C4-2B (cell line): ENCODE results near the gene SIK3.

Experiments used
- ZFX ChIP-seq: fragments of 450-650 bp; IDR thresholded peaks from 2 replicates; pipeline ENCODE4 v1.6.1; 2017
- TF ChIP-seq, protein P1 (sequence below): fragments of 450-650 bp; conservative IDR thresholded peaks from 2 replicates; pipeline ENCODE4 v1.5.1; 2017; ENCODE audit warnings: mild to moderate bottlenecking

GRCh38 chr11:116827461-116827860 lies 270.8 kb downstream of the SIK3 start:
- TF ChIP-seq, protein P1, sequence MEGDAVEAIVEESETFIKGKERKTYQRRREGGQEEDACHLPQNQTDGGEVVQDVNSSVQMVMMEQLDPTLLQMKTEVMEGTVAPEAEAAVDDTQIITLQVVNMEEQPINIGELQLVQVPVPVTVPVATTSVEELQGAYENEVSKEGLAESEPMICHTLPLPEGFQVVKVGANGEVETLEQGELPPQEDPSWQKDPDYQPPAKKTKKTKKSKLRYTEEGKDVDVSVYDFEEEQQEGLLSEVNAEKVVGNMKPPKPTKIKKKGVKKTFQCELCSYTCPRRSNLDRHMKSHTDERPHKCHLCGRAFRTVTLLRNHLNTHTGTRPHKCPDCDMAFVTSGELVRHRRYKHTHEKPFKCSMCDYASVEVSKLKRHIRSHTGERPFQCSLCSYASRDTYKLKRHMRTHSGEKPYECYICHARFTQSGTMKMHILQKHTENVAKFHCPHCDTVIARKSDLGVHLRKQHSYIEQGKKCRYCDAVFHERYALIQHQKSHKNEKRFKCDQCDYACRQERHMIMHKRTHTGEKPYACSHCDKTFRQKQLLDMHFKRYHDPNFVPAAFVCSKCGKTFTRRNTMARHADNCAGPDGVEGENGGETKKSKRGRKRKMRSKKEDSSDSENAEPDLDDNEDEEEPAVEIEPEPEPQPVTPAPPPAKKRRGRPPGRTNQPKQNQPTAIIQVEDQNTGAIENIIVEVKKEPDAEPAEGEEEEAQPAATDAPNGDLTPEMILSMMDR, result no peak
- TF ChIP-seq ZFX, result no peak
